GM21576 (cell line): ENCODE measurements around the gene CHRNA3.

Source experiments
- ATAC-seq: cut with Tn5 transposase; IDR thresholded peaks from one replicate; pipeline ENCODE4 v1.9.1; 2021; ENCODE audit warnings: mild to moderate bottlenecking, moderate library complexity; ENCODE audit not compliant: unreplicated experiment

Gene CHRNA3

GRCh38 chr15:78620527-78621421 is at the start of gene CHRNA3:
Gene CHRNA3, minus strand, starts transcription at chr15:78620996. Its CDS starts 202 bp downstream, at chr15:78620794.
- no peak for ATAC-seq

GRCh38 chr15:78668987-78669386 is 48.2 kb upstream of the CHRNA3 start:
- no peak for ATAC-seq

- ATAC-seq, result no peak
Observed at GRCh38 chr15:78667578-78668236, 46.9 kb upstream of the CHRNA3 start.

GRCh38 chr15:78666010-78666409 is 45.2 kb upstream of the CHRNA3 start:
- ATAC-seq, result no peak

GRCh38 chr15:78663703-78664102 is 42.9 kb upstream of the CHRNA3 start:
- no peak for ATAC-seq

GRCh38 chr15:78662028-78662427 is 41.2 kb upstream of the CHRNA3 start:
- ATAC-seq, result no peak

- no peak for ATAC-seq
Observed at GRCh38 chr15:78661001-78661400, 40.2 kb upstream of the CHRNA3 start.

DNA sequence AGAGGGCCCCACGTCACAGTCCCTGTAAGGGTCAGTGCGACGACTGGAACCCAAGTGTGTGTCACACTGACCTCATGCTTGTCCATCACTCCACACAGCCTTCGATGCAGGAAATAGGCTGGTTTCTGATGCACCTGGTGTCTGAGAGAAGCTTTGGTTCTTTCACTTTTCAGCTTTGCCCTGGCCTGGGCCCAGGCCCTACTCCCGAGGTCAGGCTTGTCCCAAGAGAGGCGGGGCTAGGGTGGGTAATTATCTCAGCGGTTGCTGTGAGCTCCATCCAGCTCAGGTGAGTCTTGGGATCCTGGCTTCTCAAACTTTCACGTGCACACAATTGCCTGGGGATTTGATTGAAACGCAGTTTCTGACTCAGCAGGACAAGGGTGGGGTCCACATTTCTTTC is 39.8 kb upstream of the CHRNA3 start:
- no peak for ATAC-seq

DNA sequence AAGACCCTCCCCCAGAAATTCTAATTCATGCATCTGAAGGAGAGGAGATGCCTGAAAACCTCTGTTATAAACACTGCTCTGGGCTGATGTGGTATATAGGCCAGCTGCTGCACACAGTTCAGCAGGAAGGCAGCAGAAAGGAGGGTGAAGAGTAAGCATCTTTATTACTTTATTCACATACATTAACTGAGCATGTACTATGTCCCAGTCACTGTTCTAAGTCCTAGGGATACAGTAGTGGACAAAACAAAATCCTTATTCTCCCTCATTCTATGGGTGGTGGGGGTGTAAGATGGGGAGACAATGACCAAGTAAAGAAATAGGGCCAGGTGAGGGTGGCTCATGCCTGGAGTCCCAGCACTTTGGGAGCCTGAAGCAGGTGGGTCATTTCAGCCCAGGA is 38.0 kb upstream of the CHRNA3 start:
- ATAC-seq, result no peak

DNA sequence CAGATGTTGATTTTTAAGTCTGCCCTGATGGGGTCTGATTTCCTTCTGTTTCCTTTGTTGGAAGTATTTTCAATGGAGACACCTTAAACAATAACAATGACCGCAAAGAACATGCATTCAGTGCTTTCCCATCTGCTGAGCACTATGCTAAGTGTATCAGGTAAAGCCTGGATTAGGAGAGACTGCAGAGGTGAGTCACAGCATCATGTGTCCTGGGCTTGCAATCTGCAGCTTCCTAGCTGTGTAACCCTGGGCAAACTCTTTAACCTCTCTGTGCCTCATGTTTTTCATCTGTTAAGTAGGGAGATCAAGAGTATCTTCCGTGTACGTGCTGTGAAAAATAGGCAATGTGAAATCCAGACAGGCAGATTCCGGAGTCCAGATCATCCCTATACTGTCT is 33.5 kb upstream of the CHRNA3 start:
- ATAC-seq, result no peak

DNA sequence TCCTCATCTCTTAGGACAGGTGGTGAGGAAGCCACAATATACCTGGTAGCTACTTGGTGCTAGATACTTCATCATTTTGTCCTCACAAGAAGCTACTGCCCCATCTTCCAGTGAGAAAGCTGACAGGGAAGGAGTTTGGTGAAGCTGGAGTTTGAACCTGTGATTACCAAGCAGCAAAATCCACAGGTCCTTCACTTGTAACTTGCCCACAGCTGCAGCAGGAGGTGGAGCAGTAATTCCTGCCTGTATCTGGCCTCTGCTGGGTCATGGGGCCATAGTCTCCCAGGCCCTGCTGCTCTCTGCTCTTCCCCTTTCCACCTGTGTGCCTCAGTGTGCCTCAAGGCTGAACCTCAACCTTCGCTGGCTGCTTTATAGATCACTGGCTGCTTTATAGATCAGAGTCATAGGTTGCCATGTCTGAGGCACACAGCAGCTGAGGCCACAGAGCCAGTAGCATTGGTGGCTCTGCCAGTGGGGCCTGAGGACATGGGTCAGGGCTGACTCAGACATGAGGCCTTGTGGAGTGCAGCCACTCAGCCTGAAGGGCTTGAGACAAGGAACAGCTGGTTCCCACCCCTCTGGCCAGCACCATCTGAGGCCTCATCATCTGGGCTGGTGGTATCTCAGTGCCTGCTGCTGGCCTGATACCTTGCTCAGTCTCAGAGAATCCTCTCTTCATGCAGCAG is 31.3 kb upstream of the CHRNA3 start:
- no peak for ATAC-seq

DNA sequence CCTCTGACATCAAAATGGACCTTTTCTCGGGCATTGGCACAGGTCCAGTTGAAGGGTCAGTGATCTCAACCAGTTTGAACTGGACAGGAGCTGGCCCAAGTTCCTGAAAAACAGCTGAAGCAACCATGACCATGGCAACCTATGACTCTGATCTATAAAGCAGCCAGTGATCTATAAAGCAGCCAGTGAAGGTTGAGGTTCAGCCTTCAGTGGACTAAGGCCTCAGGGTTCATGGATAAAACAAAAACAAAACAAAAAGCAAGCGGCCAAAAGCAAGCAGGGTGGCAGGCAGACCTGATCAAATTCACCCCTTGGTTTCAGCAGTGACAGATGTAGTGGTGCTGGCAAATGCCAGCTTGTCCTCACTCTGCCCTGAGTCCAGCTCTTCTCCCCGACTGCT is 30.2 kb upstream of the CHRNA3 start:
- ATAC-seq, result no peak

DNA sequence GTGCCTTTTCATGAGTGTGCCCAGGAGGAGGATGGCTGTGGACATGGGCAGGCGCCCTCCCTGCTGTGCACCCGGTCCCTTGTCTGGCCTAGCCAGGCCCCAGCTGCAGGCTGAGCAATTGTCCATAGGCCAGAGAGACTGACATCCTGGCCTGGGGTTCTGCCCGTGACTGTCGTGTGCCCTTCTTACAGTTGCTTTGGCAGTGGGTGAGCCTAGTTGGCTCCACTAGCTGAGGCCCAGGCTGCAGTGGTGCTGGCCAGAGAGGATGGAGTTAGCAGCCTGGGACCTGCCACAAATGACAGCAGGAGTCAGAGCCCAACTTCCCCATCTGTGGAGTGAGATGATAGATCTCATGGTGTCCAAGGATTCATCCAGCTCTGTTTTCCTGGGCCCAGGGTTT is 29.2 kb upstream of the CHRNA3 start:
- ATAC-seq, result no peak

DNA sequence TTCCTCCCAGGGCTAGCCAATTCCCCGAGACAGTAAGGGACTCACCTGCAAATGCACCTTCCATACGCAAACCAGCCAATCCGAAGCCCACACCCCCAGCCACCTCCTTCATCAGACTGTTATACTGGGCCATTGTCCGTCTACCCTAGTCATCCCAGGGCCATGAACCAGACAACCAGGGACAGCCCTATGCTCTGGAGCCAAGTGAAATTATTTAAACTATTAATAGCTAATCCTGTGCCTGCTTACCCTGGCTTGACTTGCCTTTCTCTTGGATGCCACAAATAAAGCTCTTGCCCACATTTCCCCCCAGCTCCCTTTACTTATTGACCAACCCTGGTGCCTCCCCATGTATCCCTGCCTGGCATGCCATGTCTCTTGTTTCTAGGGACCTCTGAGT is 24.2 kb upstream of the CHRNA3 start:
- no peak for ATAC-seq

DNA sequence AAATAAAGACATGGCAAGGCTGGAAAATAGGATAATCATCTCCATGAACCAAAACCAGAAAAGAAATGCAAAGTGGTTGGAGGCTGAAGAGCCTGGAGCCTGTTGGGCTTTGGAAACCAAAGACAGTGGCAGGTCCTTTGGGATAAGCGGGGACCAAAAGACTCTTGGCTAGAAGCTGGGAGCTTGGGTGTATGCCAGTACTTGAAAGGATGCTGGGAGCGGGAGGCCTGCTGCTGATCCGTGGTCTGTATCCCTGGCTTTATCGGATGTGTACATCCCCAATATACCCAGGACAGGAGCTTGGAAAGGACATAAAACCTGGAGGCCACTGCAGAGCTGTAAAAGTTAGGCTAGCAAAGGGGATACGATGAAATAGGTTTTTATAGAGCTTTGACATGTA is 21.5 kb upstream of the CHRNA3 start:
- no peak for ATAC-seq

DNA sequence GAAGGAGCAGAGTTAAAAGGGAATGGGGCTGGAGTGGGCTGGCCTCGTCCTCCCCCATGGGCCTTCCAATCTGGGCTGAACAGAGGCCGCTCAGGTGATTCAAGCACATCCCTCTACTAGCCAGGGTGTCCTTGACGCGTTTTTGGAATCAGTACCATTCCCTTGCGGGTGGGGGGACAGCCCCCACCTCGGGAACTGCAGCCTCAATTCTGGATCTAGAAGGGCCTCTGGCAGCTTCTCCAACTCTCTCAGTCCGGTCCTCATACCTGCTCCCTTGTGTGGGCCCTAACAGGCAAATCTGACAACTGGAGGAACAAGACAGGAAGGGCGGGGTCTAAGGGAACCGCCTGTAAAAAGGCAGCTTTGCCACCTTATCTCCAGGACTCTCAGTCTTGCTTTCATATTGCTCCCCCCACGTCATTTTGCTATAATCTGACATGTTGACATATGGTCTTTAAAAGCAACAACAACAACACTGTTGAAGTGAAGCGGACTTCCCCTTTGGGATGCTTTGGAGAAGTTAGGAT is 21.0 kb upstream of the CHRNA3 start:
- no peak for ATAC-seq

DNA sequence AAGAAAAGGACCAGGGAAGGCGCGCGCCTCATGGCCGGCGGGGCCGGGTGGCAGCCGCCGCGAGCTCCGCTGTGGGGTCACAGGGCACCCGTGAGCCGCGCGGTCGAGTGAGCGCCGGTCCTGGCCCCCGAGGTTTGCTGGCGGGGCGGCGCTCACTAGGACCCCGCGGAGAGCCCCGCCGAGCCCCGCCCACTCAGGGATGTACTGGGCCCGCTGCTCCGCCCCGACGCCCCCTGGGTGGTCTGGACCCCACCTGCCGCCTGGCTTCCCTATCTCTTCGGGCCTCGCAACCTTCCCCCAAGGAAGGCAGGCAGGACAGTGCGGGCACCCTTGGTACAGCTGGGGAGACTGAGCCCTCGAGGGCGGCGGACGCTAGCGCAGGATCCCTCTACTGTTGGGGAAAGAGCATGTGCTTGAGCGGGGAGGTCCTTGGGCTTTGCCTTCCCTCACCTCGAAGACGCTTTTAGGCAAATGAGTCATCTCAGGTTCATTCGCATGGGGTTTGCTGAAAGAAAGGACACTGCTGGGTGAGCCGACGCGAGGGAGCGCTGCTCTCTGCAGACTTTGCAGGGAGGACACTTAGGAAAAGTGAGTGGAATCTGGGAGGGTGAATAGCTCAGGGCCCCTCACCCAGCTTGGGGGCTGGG is 20.4 kb upstream of the CHRNA3 start, which contains the start of gene CHRNB4:
CHRNB4 (minus strand) TSS at position 109 of the 647 bp plus-strand sequence; CDS start at position 32, 77 bp downstream.
- ATAC-seq, result no peak

GRCh38 chr15:78640527-78641101 is 19.8 kb upstream of the CHRNA3 start:
- ATAC-seq, result no peak

DNA sequence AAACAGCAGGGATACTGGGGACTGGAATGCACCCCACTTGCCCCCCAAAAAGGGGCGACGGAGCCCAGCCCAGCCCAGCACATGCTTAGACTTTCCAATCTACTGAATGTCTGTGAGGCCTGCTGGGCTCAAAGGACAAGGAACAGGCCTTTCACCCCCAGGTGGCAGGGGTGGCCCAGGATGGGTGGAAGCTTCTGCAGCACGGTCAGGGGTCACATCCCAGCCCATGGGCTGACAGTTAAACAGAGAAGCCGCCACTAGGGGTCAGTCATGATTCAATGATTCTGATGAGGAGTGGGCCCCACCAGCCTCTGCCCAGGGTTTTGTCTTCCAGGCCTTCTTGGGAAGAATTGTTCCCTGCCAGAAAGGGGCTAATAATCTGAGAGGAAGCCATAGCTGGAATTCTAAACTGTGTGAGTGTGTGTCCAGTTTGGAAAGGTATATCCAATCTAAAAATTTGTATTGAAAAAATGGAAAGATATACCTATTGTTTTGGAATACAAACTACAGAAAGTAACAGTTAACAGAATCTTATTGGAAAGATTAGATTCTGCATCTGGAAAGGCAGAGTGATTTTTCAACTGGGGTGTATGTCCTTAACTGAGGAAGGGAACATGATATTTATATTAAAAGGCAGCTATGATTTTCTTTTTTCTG is 18.0 kb upstream of the CHRNA3 start:
- no peak for ATAC-seq
